ENCODE results near the gene GRIN2C.
"Not testable (repeated sequence)": the region's sequence is repeated elsewhere in the genome, so short reads cannot be mapped to it uniquely, and the experiment has no call there.

Gene GRIN2C

DNA sequence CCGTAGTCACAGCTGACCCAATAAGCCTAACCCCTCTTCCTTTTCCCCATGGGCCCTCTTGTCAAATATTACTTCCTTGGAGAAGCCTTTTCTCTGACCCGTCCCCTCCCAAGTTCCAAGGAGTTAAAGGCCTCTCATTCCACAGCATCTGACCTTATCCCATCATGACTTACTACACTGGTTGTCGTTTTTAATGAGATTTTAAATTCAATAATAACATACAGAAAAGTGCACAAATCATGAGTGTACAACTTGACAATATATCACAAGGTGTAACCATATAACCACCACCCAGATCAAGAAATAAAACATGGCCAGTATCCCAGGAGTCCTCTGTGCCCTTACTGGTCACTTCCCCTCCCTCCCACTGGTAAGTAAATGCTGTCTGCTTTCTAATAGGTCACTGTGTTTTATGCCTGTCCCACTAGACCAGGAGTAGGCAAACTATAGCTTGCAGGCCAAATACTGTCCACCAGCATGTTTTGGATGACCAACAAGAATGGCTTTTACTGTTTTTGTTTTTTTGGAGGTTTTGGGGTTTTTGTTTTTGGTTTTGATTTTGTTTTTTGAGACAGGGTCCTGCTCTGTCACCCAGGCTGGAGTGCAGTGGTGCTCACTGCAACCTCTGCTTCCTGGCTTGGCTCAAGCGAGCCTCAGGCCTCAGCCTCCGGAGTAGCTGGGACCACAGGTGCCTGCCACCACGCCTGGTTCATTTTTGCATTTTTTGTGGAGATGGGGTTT, 14.4 kb upstream of the GRIN2C start:
- TF ChIP-seq, protein P1, sequence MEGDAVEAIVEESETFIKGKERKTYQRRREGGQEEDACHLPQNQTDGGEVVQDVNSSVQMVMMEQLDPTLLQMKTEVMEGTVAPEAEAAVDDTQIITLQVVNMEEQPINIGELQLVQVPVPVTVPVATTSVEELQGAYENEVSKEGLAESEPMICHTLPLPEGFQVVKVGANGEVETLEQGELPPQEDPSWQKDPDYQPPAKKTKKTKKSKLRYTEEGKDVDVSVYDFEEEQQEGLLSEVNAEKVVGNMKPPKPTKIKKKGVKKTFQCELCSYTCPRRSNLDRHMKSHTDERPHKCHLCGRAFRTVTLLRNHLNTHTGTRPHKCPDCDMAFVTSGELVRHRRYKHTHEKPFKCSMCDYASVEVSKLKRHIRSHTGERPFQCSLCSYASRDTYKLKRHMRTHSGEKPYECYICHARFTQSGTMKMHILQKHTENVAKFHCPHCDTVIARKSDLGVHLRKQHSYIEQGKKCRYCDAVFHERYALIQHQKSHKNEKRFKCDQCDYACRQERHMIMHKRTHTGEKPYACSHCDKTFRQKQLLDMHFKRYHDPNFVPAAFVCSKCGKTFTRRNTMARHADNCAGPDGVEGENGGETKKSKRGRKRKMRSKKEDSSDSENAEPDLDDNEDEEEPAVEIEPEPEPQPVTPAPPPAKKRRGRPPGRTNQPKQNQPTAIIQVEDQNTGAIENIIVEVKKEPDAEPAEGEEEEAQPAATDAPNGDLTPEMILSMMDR (conservative IDR thresholded peaks at IDR 0.05; ENCODE audit: low read depth, low read length): no peak
- no peak for DNase-seq (ENCODE audit: low read depth)
- H3K4me3 ChIP-seq (ENCODE audit: low read depth, low read length): peak overlapping the region; percentile 80

DNA sequence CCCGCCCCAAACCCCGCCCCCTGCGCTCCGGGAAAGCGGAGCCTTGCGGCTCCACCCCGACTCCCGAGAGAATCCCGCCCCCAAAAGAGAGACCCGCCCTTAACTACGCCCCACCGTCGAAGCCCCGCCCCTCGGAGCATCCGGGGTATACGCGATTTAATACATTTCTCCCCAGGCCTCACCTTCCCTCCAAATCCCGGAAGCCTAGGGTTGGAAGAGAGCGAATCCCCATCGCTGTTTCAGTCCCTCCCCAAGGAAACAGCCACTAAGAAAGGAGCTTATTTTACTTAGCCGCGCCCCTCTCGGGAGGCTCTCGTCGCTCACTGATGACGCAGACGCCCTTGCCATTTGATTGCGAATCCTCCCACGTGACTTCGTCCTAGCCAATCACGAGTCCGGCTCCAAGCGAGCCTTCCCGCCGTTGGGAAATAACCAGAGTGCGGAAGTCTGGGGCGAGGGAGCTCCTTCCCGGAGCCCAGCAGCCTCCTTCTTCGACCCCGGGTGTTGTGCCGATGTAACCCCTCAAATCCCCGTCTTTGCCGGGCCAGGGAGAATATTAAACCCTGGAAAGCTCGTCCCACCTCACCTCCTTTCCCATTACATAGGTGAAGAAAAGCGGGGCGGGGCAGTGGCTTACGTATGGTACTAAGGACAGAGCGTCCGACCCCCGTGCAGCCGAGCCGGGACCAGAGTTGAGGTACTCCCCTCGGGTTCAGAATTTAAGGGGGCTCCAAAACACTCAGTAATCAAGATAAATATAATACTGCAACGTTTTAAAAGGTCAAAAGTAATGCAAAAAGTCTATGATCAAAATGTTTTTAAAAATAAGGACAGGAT, 13.6 kb upstream of the GRIN2C start:
- DNase-seq (ENCODE audit: low read depth): peak; percentile 100
- TF ChIP-seq, protein P1 (conservative IDR thresholded peaks at IDR 0.05; ENCODE audit: low read depth, low read length): no peak
- H3K4me3 ChIP-seq (ENCODE audit: low read depth, low read length): peak overlapping the region; percentile 83

DNA sequence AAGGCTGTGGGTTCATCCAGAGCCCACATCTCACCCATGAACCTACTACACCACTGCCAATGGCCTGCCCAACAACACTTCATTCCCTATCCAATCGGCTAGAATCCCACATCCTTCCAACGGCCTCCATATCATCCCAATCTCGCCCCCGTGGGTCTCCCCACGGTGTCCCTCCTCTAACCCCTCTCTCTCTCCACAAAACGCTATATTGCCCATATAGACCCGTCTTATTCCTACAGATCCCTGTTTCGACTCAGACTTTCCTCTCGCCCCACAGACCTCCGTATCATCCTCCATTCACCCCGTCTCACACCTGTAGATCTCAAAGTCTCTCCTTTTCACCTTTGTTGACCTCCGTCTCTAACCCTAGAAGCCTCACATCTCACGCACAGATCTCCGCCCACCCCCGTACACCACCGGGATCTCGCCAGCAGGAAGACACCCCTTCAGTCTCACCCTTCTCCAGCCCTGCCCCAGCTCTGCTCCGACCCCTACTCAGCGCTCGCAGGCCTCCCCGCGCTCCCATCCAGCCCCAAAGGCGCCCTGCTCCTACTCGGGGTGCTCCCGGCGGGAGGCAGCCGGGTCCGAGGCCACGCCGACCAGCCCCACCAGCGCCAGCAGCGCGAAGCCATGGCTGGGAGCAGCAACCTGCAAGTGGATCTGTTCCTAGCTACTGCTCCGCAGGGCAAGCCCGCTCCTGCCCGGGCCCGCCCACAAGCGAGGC, 12.8 kb upstream of the GRIN2C start, which contains the start of gene FDXR:
FDXR (minus strand) TSS at position 682 of the 724 bp plus-strand sequence; CDS start at position 632, 50 bp downstream.
- TF ChIP-seq, protein P1 (conservative IDR thresholded peaks at IDR 0.05; ENCODE audit: low read depth, low read length): no peak
- H3K4me3 ChIP-seq (ENCODE audit: low read depth, low read length): peak within 1 kb of the TSS; percentile 83
- DNase-seq (ENCODE audit: low read depth): no peak

DNA sequence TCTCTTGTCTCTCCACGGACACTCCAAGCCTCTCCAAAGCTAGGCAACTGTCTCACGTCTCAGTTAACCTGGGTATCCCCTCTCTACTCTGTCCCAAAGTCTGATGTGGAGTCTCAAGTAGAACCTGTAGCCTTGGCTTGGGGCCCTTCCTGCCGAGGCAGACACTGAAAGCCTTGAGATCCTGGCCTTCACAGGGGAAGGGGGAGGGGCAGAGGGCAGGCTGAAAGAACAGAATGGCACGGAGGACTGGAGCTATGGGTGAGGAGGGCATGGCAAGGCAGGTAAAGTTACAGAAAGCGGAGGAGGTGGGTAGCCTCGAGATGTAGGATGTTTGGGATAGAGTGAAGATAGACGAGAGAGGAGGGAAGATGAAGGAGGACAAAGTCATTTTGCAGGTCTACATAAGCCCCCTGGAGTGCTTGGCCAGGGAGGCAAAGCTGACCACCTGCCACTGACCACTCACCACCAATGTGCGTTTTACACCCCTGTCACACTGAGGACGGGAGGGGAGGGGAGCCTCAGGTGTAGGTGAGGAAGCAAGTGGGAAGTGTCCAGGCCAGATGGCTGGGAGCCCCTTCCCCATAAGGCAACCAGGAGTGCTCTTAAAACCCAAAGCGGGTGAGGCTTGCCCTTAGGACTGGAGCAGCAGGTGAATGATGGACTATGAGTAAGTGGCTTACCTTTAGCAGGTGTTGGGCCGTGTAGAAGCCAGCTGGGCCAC, 11.8 kb upstream of the GRIN2C start:
- no peak overlapping the region for H3K4me3 ChIP-seq (ENCODE audit: low read depth, low read length)
- no peak for DNase-seq (ENCODE audit: low read depth)
- TF ChIP-seq, protein P1 (conservative IDR thresholded peaks at IDR 0.05; ENCODE audit: low read depth, low read length): no peak

DNA sequence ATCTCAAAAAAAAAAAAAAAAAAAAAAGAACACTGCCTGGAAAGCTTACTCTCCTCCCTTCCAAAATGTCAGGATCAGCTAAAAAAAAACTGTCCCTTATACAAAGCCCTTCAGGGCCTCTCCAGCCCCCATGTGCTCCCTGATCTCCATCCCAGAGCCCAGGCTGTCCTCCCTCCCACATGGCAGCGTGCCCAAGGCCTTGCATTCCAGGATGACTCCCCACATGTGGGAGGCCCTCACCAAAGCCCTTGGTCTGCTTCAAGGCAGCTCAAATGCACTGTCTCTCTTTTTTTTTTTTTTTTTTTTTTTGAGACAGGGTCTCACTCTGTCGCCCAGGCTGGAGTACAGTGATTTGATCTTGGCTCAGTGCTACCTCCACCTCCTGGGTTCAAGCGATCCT, 10.8 kb upstream of the GRIN2C start:
- no peak overlapping the region for H3K4me3 ChIP-seq (ENCODE audit: low read depth, low read length)
- TF ChIP-seq, protein P1 (conservative IDR thresholded peaks at IDR 0.05; ENCODE audit: low read depth, low read length): no peak
- peak; percentile 72 for DNase-seq (ENCODE audit: low read depth)

DNA sequence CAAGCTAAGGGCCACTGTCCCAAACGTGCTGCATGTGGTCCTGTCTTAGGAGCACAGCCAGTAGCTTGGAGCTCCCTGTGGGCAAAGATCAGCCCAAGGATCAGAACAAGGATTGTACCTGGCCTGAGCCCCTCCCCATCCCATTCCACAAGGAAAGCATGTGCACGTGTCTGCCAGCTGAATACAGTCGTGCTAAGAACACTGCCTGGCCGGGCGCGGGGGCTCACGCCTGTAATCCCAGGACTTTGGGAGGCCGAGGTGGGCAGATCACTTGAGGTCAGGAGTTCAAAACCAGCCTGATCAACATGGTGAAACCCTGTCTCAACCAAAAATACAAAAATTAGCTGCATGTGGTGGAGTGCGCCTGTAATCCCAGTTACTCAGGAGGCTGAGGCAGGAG, 10.3 kb upstream of the GRIN2C start:
- not testable (repeated sequence) for H3K4me3 ChIP-seq (ENCODE audit: low read depth, low read length); DNase-seq (ENCODE audit: low read depth)
